ENCODE data around the gene TUT7.
A peak's percentile ranks its signal among the peaks of the same experiment; 100 is the strongest.

Gene TUT7

DNA sequence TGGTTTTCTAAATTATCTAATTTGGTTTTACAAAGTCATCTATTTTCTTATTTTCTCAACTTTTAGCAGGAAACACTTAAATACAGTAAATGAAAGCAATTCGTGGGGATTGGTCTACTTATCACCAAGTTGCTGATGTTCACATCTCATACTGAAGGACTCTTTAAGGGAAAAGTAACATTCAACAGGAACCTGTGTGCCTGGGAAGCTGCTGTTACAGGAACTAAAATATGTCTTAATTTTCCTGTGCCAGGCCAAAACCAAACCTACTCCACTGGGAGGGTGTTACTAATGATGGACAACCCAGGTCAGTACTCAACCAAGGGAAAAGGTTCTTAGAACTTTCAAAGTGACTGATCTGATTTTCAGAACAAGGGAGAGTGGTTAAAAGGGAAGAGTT lies 77.1 kb downstream of the TUT7 start:
- no peak overlapping the region for H3K27ac ChIP-seq (replicated peaks; ENCODE audit: low read length)
- no peak overlapping the region for H2BK12ac ChIP-seq (ENCODE audit: low read length)
- no peak for DNase-seq (ENCODE audit: low spot score)
- peaks cover 2% of the 10 kb centered on the region for H3K79me1 ChIP-seq (ENCODE audit: low read depth, low read length)
- no peak overlapping the region for H3K23ac ChIP-seq (ENCODE audit: low read depth, low read length, poor library complexity)
- H3K9me3 ChIP-seq (replicated peaks in 1 of 2; ENCODE audit: control insufficient read depth in 2 of 2, insufficient read depth in 1 of 2, low read depth in 1 of 2, low read length in 2 of 2), result no peaks in the 10 kb centered on the region
- H3K18ac ChIP-seq (ENCODE audit: low read length), result no peak overlapping the region
- H2BK120ac ChIP-seq (ENCODE audit: low read depth, low read length), result no peak overlapping the region
- H3K9ac ChIP-seq (ENCODE audit: low read depth, low read length, poor library complexity), result no peak overlapping the region
- no peak overlapping the region for H3K4ac ChIP-seq (ENCODE audit: low read length)
- H2AK5ac ChIP-seq (ENCODE audit: low read depth, low read length), result no peak overlapping the region
- H4K8ac ChIP-seq (ENCODE audit: low read depth, low read length), result no peak overlapping the region
- no peak overlapping the region for H3K4me3 ChIP-seq (ENCODE audit: low read length in 2 of 2)
- H3K36me3 ChIP-seq (replicated peaks in 1 of 2; ENCODE audit: control insufficient read depth in 2 of 2, insufficient read depth in 2 of 2, low read length in 2 of 2), result peaks cover 3 to 32% of the 10 kb centered on the region in 2 donors
- no peak overlapping the region for H3K4me2 ChIP-seq (ENCODE audit: insufficient read depth, low read length, poor library complexity, severe bottlenecking)
- H3K14ac ChIP-seq (ENCODE audit: low read length), result no peak overlapping the region
- no peak overlapping the region for H2AFZ ChIP-seq (ENCODE audit: low read length)
- no peak overlapping the region for H2BK15ac ChIP-seq (ENCODE audit: low read length)
- no CpG with 5 or more reads among the region's 1 CpG for WGBS, 2 donors (ENCODE audit: extremely low coverage in 2 of 2, insufficient read length in 2 of 2, insufficient replicate concordance in 1 of 2)
- H3K4me1 ChIP-seq (ENCODE audit: control insufficient read depth in 2 of 2, insufficient read depth in 1 of 2, low read depth in 1 of 2, low read length in 2 of 2), result peaks cover 2 to 10% of the 10 kb centered on the region in 2 donors
- no peak overlapping the region for H4K91ac ChIP-seq (ENCODE audit: low read depth, low read length, poor library complexity)
- no peaks in the 10 kb centered on the region for H3K27me3 ChIP-seq (ENCODE audit: control insufficient read depth in 3 of 3, insufficient read depth in 3 of 3, low read depth in 1 of 3, low read length in 3 of 3)
- no peak overlapping the region for H2BK5ac ChIP-seq (ENCODE audit: low read length)

DNA sequence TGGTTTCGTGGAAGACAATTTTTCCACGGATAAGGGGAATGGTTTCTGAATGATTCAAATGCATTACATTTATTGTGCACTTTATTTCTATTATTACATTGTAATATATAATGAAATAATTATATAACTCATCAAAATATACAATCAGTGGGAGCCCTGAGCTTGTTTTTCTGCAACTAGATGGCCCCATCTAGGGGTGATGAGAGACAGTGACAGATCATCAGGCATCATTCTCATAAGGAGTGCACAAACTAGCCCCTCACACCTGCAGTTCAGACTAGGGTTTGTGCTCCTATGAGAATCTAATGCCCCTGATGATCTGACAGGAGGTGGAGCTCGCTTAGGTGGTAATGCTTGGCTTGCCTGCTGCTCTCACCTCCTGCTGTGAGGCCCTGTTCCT lies 78.2 kb downstream of the TUT7 start:
- no peak overlapping the region for H3K4me2 ChIP-seq (ENCODE audit: insufficient read depth, low read length, poor library complexity, severe bottlenecking)
- no peak overlapping the region for H3K14ac ChIP-seq (ENCODE audit: low read length)
- no peak for DNase-seq (ENCODE audit: low spot score)
- H3K36me3 ChIP-seq (replicated peaks in 1 of 2; ENCODE audit: control insufficient read depth in 2 of 2, insufficient read depth in 2 of 2, low read length in 2 of 2), result peaks cover 7 to 43% of the 10 kb centered on the region in 2 donors
- no peak overlapping the region for H2BK12ac ChIP-seq (ENCODE audit: low read length)
- H2BK15ac ChIP-seq (ENCODE audit: low read length), result no peak overlapping the region
- H3K27ac ChIP-seq (replicated peaks; ENCODE audit: low read length), result no peak overlapping the region
- peaks cover 0 to 7% of the 10 kb centered on the region in 2 donors for H3K9me3 ChIP-seq (replicated peaks in 1 of 2; ENCODE audit: control insufficient read depth in 2 of 2, insufficient read depth in 1 of 2, low read depth in 1 of 2, low read length in 2 of 2)
- H3K79me1 ChIP-seq (ENCODE audit: low read depth, low read length), result peaks cover 2% of the 10 kb centered on the region
- H4K91ac ChIP-seq (ENCODE audit: low read depth, low read length, poor library complexity), result no peak overlapping the region
- H3K4ac ChIP-seq (ENCODE audit: low read length), result no peak overlapping the region
- H4K8ac ChIP-seq (ENCODE audit: low read depth, low read length), result no peak overlapping the region
- H3K4me1 ChIP-seq (ENCODE audit: control insufficient read depth in 2 of 2, insufficient read depth in 1 of 2, low read depth in 1 of 2, low read length in 2 of 2), result peaks cover 2 to 9% of the 10 kb centered on the region in 2 donors
- no peak overlapping the region for H2AK5ac ChIP-seq (ENCODE audit: low read depth, low read length)
- H2BK5ac ChIP-seq (ENCODE audit: low read length), result no peak overlapping the region
- H3K9ac ChIP-seq (ENCODE audit: low read depth, low read length, poor library complexity), result no peak overlapping the region
- H2BK120ac ChIP-seq (ENCODE audit: low read depth, low read length), result no peak overlapping the region
- no peak overlapping the region for H3K23ac ChIP-seq (ENCODE audit: low read depth, low read length, poor library complexity)
- H3K18ac ChIP-seq (ENCODE audit: low read length), result no peak overlapping the region
- no CpG with 5 or more reads among the region's 3 CpGs for WGBS, 2 donors (ENCODE audit: extremely low coverage in 2 of 2, insufficient read length in 2 of 2, insufficient replicate concordance in 1 of 2)
- H3K27me3 ChIP-seq (ENCODE audit: control insufficient read depth in 3 of 3, insufficient read depth in 3 of 3, low read depth in 1 of 3, low read length in 3 of 3), result no peaks in the 10 kb centered on the region
- H2AFZ ChIP-seq (ENCODE audit: low read length), result no peak overlapping the region
- H3K4me3 ChIP-seq (ENCODE audit: low read length in 2 of 2), result peak overlapping the region in 1 of 2 donors; percentile 65

DNA sequence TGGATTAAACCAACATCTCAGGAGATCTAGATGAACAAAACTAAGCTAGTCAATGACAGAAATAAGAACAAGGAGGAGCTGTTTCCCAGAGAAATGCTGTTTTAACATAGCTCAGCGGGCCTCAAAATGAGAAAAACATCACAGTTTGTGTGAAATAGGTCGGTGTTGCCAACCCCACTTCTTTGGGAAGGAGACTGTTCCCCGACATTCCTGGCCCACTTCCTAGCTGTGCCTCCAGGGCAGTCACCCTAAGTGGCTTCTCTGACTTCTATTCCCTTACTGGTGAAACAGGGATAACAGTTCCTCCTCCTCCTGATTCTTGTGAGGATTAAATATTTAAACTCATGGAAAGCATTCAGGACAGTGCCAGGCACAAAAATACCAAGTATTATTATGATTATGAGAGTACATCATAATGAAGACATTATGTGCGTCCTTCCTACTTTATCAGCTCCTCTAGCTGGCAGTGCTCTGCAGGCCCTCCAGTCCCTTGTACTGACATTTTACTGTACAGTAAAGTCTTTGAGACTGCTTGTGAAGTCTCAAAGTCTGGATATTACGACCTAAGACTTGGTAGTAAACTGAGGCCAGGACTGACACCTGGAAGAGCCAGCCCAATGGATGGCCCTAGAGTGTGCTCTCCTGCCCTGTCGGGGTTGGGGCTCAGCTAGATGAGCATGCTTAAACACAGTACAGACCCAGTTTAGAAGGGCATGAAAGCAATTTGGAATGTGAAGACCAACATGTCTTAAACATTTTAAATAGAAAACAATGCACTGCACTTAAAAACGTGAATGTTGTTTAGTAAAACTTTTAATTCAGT lies 79.2 kb downstream of the TUT7 start:
- Histone ChIP-seq H3K23ac (ENCODE audit: low read depth, low read length, poor library complexity) (no peak overlapping the region), H3K14ac (ENCODE audit: low read length) (no peak overlapping the region), H3K36me3 (replicated peaks in 1 of 2; ENCODE audit: control insufficient read depth in 2 of 2, insufficient read depth in 2 of 2, low read length in 2 of 2) (peaks cover 8 to 43% of the 10 kb centered on the region in 2 donors), H2BK15ac (ENCODE audit: low read length) (no peak overlapping the region), H3K4me2 (ENCODE audit: insufficient read depth, low read length, poor library complexity, severe bottlenecking) (no peak overlapping the region), H4K8ac (ENCODE audit: low read depth, low read length) (no peak overlapping the region), H3K9me3 (replicated peaks in 1 of 2; ENCODE audit: control insufficient read depth in 2 of 2, insufficient read depth in 1 of 2, low read depth in 1 of 2, low read length in 2 of 2) (peaks cover 0 to 8% of the 10 kb centered on the region in 2 donors), H3K27ac (replicated peaks; ENCODE audit: low read length) (no peak overlapping the region), H3K4me3 (ENCODE audit: low read length in 2 of 2) (no peak overlapping the region), H3K79me1 (ENCODE audit: low read depth, low read length) (peaks cover 2% of the 10 kb centered on the region), H2AK5ac (ENCODE audit: low read depth, low read length) (no peak overlapping the region), H4K91ac (ENCODE audit: low read depth, low read length, poor library complexity) (no peak overlapping the region), H3K27me3 (ENCODE audit: control insufficient read depth in 3 of 3, insufficient read depth in 3 of 3, low read depth in 1 of 3, low read length in 3 of 3) (no peaks in the 10 kb centered on the region), H3K4ac (ENCODE audit: low read length) (no peak overlapping the region), H2BK120ac (ENCODE audit: low read depth, low read length) (no peak overlapping the region), H3K9ac (ENCODE audit: low read depth, low read length, poor library complexity) (no peak overlapping the region), H3K4me1 (ENCODE audit: control insufficient read depth in 2 of 2, insufficient read depth in 1 of 2, low read depth in 1 of 2, low read length in 2 of 2) (peaks cover 0 to 4% of the 10 kb centered on the region in 2 donors), H3K18ac (ENCODE audit: low read length) (no peak overlapping the region), H2AFZ (ENCODE audit: low read length) (no peak overlapping the region), H2BK5ac (ENCODE audit: low read length) (no peak overlapping the region), H2BK12ac (ENCODE audit: low read length) (no peak overlapping the region)
- WGBS, 2 donors (ENCODE audit: extremely low coverage in 2 of 2, insufficient read length in 2 of 2, insufficient replicate concordance in 1 of 2), result no CpG with 5 or more reads among the region's 7 CpGs
- no peak for DNase-seq (ENCODE audit: low spot score)

DNA sequence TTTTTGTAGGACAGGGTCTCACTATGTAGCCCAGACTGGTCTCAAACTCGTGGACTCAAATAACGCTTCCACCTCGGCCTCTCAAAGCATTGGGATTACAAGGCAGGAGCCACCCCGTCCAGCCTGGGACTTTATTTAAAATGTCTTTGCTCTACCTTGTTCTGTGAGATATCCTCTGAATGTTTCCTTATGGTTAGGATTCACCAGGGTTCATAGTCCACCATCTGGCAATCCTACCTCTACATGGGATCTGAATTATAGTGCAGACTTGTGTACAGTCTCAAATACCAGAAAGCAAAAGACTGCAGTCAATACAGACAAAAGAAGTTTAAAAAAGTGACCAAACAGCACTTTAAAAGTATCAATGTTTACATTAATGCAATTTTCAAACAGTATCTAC lies 82.0 kb downstream of the TUT7 start:
- Histone ChIP-seq H3K4me1 (ENCODE audit: control insufficient read depth in 2 of 2, insufficient read depth in 1 of 2, low read depth in 1 of 2, low read length in 2 of 2) (no peaks in the 10 kb centered on the region), H2AK5ac (ENCODE audit: low read depth, low read length) (no peak overlapping the region), H3K9me3 (replicated peaks in 1 of 2; ENCODE audit: control insufficient read depth in 2 of 2, insufficient read depth in 1 of 2, low read depth in 1 of 2, low read length in 2 of 2) (peaks cover 0 to 17% of the 10 kb centered on the region in 2 donors), H3K36me3 (replicated peaks in 1 of 2; ENCODE audit: control insufficient read depth in 2 of 2, insufficient read depth in 2 of 2, low read length in 2 of 2) (peaks cover 8 to 42% of the 10 kb centered on the region in 2 donors), H4K8ac (ENCODE audit: low read depth, low read length) (no peak overlapping the region), H3K23ac (ENCODE audit: low read depth, low read length, poor library complexity) (no peak overlapping the region), H4K91ac (ENCODE audit: low read depth, low read length, poor library complexity) (no peak overlapping the region), H2BK5ac (ENCODE audit: low read length) (no peak overlapping the region), H2BK15ac (ENCODE audit: low read length) (no peak overlapping the region), H3K14ac (ENCODE audit: low read length) (no peak overlapping the region), H3K18ac (ENCODE audit: low read length) (no peak overlapping the region), H3K79me1 (ENCODE audit: low read depth, low read length) (peaks cover 2% of the 10 kb centered on the region), H2BK12ac (ENCODE audit: low read length) (no peak overlapping the region), H3K4me3 (ENCODE audit: low read length in 2 of 2) (no peak overlapping the region), H2BK120ac (ENCODE audit: low read depth, low read length) (no peak overlapping the region), H3K4ac (ENCODE audit: low read length) (no peak overlapping the region), H3K27me3 (ENCODE audit: control insufficient read depth in 3 of 3, insufficient read depth in 3 of 3, low read depth in 1 of 3, low read length in 3 of 3) (no peaks in the 10 kb centered on the region), H2AFZ (ENCODE audit: low read length) (no peak overlapping the region), H3K27ac (replicated peaks; ENCODE audit: low read length) (no peak overlapping the region), H3K4me2 (ENCODE audit: insufficient read depth, low read length, poor library complexity, severe bottlenecking) (no peak overlapping the region), H3K9ac (ENCODE audit: low read depth, low read length, poor library complexity) (no peak overlapping the region)
- DNase-seq (ENCODE audit: low spot score), result no peak
- WGBS, 2 donors (ENCODE audit: extremely low coverage in 2 of 2, insufficient read length in 2 of 2, insufficient replicate concordance in 1 of 2), result no CpG with 5 or more reads among the region's 4 CpGs

Data from neuronal stem cell (in vitro differentiated cells).